H9 (cell line): Measurements from ENCODE around the gene MCF2L2. TPM values are rescaled to one million over a fixed set of nuclear protein-coding genes. Genes with fewer than 3 reads are reported as not detected.

Source experiments
- DNase-seq: peaks from one replicate; pipeline ENCODE4 v3.0.0-alpha.2; 2017
- H2AFZ ChIP-seq: one replicate; pipeline ENCODE4 v1.6.1; 2013; ENCODE audit warnings: mild to moderate bottlenecking, low read length, control low read depth, moderate library complexity
- H2AK5ac ChIP-seq: 2 replicates; pipeline ENCODE4 v1.6.1; 2013; ENCODE audit warnings: low read length, control low read depth, mixed read lengths; ENCODE audit not compliant: insufficient read length
- H2BK120ac ChIP-seq: one replicate; pipeline ENCODE4 v1.6.1; 2013; ENCODE audit warnings: low read depth, mild to moderate bottlenecking, low read length, control low read depth, inconsistent platforms; ENCODE audit not compliant: poor library complexity, severe bottlenecking
- H2BK12ac ChIP-seq: 2 replicates; pipeline ENCODE4 v1.6.1; 2013; ENCODE audit warnings: low read length, control low read depth, mixed read lengths, low read depth; ENCODE audit not compliant: insufficient read length
- H2BK15ac ChIP-seq: 2 replicates; pipeline ENCODE4 v1.6.1; 2013; ENCODE audit warnings: low read depth, low read length, control low read depth
- H2BK20ac ChIP-seq: one replicate; pipeline ENCODE4 v1.6.1; 2013; ENCODE audit warnings: low read depth, mild to moderate bottlenecking, low read length, control low read depth, inconsistent platforms; ENCODE audit not compliant: poor library complexity, severe bottlenecking
- H2BK5ac ChIP-seq: 2 replicates; pipeline ENCODE4 v1.6.1; 2013; ENCODE audit warnings: low read length, control low read depth, mixed read lengths; ENCODE audit not compliant: insufficient read length
- H3K14ac ChIP-seq: 2 replicates; pipeline ENCODE4 v1.6.1; 2013; ENCODE audit warnings: low read length, control low read depth; ENCODE audit not compliant: insufficient read depth
- H3K18ac ChIP-seq: 2 replicates; pipeline ENCODE4 v1.6.1; 2013; ENCODE audit warnings: low read depth, mild to moderate bottlenecking, mixed read lengths, low read length, control low read depth; ENCODE audit not compliant: insufficient read length
- H3K23ac ChIP-seq: 2 replicates; pipeline ENCODE4 v1.6.1; 2013; ENCODE audit warnings: low read length, control low read depth, mixed read lengths, low read depth; ENCODE audit not compliant: insufficient read length
- H3K23me2 ChIP-seq: 2 replicates; pipeline ENCODE4 v1.6.1; 2013; ENCODE audit warnings: low read depth, mild to moderate bottlenecking, mixed read lengths, low read length, control low read depth; ENCODE audit not compliant: insufficient read length, poor library complexity, severe bottlenecking
- H3K27ac ChIP-seq: 2 replicates; pipeline ENCODE4 v1.5.1; 2013; ENCODE audit warnings: low read length, control low read depth, mixed read lengths, low read depth; ENCODE audit not compliant: insufficient read length
- H3K27me3 ChIP-seq: 2 replicates; pipeline ENCODE4 v1.6.1; 2013; ENCODE audit warnings: low read length, control low read depth, inconsistent platforms; ENCODE audit not compliant: insufficient read depth
- H3K4ac ChIP-seq: 2 replicates; pipeline ENCODE4 v1.6.1; 2013; ENCODE audit warnings: low read depth, mild to moderate bottlenecking, control low read depth, inconsistent platforms, low read length, moderate library complexity
- H3K4me1 ChIP-seq: 2 replicates; pipeline ENCODE4 v1.6.1; 2013; ENCODE audit warnings: low read length, control low read depth, inconsistent platforms; ENCODE audit not compliant: insufficient read depth
- H3K4me2 ChIP-seq: 2 replicates; pipeline ENCODE4 v1.6.1; 2013; ENCODE audit warnings: low read length, control low read depth, mixed read lengths; ENCODE audit not compliant: insufficient read length, insufficient read depth
- H3K56ac ChIP-seq: 2 replicates; pipeline ENCODE4 v1.6.1; 2013; ENCODE audit warnings: low read depth, mild to moderate bottlenecking, mixed read lengths, low read length, control low read depth; ENCODE audit not compliant: insufficient read length
- H3K79me1 ChIP-seq: 2 replicates; pipeline ENCODE4 v1.6.1; 2013; ENCODE audit warnings: low read depth, mild to moderate bottlenecking, moderate library complexity, low read length, control low read depth, inconsistent platforms; ENCODE audit not compliant: insufficient read depth, poor library complexity, severe bottlenecking
- H3K79me2 ChIP-seq: 2 replicates; pipeline ENCODE4 v1.6.1; 2013; ENCODE audit warnings: low read length, control low read depth, inconsistent platforms; ENCODE audit not compliant: insufficient read depth
- H3K9ac ChIP-seq: 2 replicates; pipeline ENCODE4 v1.6.1; 2013; ENCODE audit warnings: low read length, control low read depth, mixed read lengths; ENCODE audit not compliant: insufficient read length; ENCODE audit errors: extremely low read depth
- H3K9me3 ChIP-seq: one replicate; pipeline ENCODE4 v1.6.1; 2013; ENCODE audit warnings: low read depth, low read length, inconsistent platforms; ENCODE audit not compliant: control insufficient read depth
- H3T11ph ChIP-seq: one replicate; pipeline ENCODE4 v1.6.1; 2013; ENCODE audit warnings: mild to moderate bottlenecking, low read length, control low read depth, inconsistent platforms
- H4K20me1 ChIP-seq: one replicate; pipeline ENCODE4 v1.6.1; 2013; ENCODE audit not compliant: control insufficient read depth, insufficient read length, insufficient read depth
- H4K5ac ChIP-seq: 2 replicates; pipeline ENCODE4 v1.6.1; 2013; ENCODE audit warnings: low read depth, mild to moderate bottlenecking, mixed read lengths, low read length, control low read depth; ENCODE audit not compliant: insufficient read length
- H4K8ac ChIP-seq: replicated peaks from 2 replicates; pipeline ENCODE4 v1.6.1; 2013; ENCODE audit warnings: low read length, control low read depth, mixed read lengths, low read depth; ENCODE audit not compliant: insufficient read length
- H4K91ac ChIP-seq: 2 replicates; pipeline ENCODE4 v1.6.1; 2013; ENCODE audit warnings: low read depth, mild to moderate bottlenecking, moderate library complexity, mixed read lengths, low read length, control low read depth; ENCODE audit not compliant: insufficient read length
- H3K27ac Mint-ChIP-seq, 3 experiments: 2 replicates in 2 of 3; 3 replicates in 1 of 3; pipeline ENCODE4 v1.8.0; 2020 to 2021; ENCODE audit warnings: mixed read lengths in 3 of 3, mild to moderate bottlenecking in 1 of 3, moderate library complexity in 1 of 3
- H3K27me3 Mint-ChIP-seq: 2 replicates; pipeline ENCODE4 v1.8.0; 2021; ENCODE audit warnings: low read depth, mild to moderate bottlenecking, moderate library complexity, mixed read lengths
- H3K36me3 Mint-ChIP-seq, 3 experiments: 2 replicates in 2 of 3; 3 replicates in 1 of 3; pipeline ENCODE4 v1.8.0; 2020 to 2021; ENCODE audit warnings: low read depth in 3 of 3, mixed read lengths in 3 of 3; ENCODE audit not compliant: insufficient read depth in 1 of 3
- H3K4me1 Mint-ChIP-seq, 2 experiments: 2 replicates each; pipeline ENCODE4 v1.8.0; 2020; ENCODE audit warnings: mixed read lengths in 2 of 2
- H3K4me3 Mint-ChIP-seq, 2 experiments: 2 replicates in 1 of 2; 3 replicates in 1 of 2; pipeline ENCODE4 v1.8.0; 2020 to 2021; ENCODE audit warnings: mild to moderate bottlenecking in 2 of 2, mixed read lengths in 2 of 2, moderate library complexity in 1 of 2
- H3K9me3 Mint-ChIP-seq, 2 experiments: 2 replicates in 1 of 2; 3 replicates in 1 of 2; pipeline ENCODE4 v1.8.0; 2020; ENCODE audit warnings: mild to moderate bottlenecking in 2 of 2, mixed read lengths in 2 of 2, moderate library complexity in 1 of 2
- WGBS: extraction: QIAGEN DNeasy Blood & Tissue Kit; methylation state at CpG from one replicate; pipeline ENCODE4 v1.1.7; 2013; ENCODE audit warnings: missing lambda C conversion rate, low lambda C conversion rate, mixed read lengths; ENCODE audit not compliant: insufficient read length; ENCODE audit errors: extremely low coverage; 5-methylcytosine and 5-hydroxymethylcytosine counted together
- total RNA-seq: library from RNA; stranded (reverse); gene quantifications from 2 replicates; pipeline ENCODE4 v1.2.1, GENCODE V29; 2021
- TF ChIP-seq, protein P1 (sequence below): fragments of 200-600 bp; sonication (generic); conservative IDR thresholded peaks from 3 replicates; pipeline ENCODE4 v1.8.0; 2021; ENCODE audit warnings: antibody characterized with exemption, mild to moderate bottlenecking

The MCF2L2 gene
- total RNA-seq, 1 experiment from 2014 or later = 6.4 TPM

DNA sequence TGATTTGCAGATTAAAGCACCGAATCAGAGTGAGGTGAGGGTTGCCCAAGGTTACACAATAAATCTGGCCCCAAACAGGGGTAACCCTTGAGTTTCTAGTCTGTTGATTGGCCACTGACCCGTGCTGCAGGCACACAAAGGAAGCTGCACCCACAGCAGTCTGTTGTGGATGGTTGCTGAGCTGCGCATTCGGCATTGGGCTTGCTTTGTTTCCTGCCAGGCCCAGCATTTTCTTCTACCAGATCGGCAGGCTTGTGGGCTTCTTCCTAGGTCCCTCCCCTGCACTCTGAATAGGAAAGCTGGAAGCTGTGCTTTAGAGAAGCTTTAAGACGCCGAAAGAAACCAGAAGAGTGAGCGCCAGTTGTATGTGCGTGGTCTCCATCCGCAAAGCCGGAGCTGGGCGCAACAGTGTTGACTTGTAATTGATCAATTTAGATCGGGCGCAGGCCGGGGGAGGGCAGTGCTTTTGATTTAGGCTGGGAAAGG is 163.2 kb downstream of the MCF2L2 start:
- peak overlapping the region; percentile 55; the same call in 1 of the 2 replicates for H3K14ac ChIP-seq
- Mint-ChIP-seq H3K27me3 (no peaks in the 10 kb centered on the region), H3K27ac (no peak overlapping the region), H3K4me3 (no peak overlapping the region), H3K36me3 (peaks cover 2 to 9% (median 8%) of the 10 kb centered on the region in 3 experiments; a peak in 5 of 7 replicates), H3K4me1 (peaks cover 23 to 25% of the 10 kb centered on the region in 2 experiments), H3K9me3 (no peaks in the 10 kb centered on the region)
- H3K4ac ChIP-seq = no peak overlapping the region
- peak overlapping the region; percentile 47 for H3K18ac ChIP-seq
- H3K4me1 ChIP-seq = peaks cover 23% of the 10 kb centered on the region; the same call in 1 of the 2 replicates
- no peak overlapping the region for H2AK5ac ChIP-seq
- no peak overlapping the region for H2BK12ac ChIP-seq
- H3K56ac ChIP-seq = no peak overlapping the region
- no peak overlapping the region for H2BK120ac ChIP-seq
- H3T11ph ChIP-seq = peak overlapping the region; percentile 79
- H2AFZ ChIP-seq = no peak overlapping the region
- H2BK20ac ChIP-seq = no peak overlapping the region
- no CpG with 5 or more reads among the region's 15 CpGs for WGBS
- no peaks in the 10 kb centered on the region; the same call in 1 of the 2 replicates for H3K79me2 ChIP-seq
- no peaks in the 10 kb centered on the region for H4K20me1 ChIP-seq
- H2BK5ac ChIP-seq = no peak overlapping the region
- peak overlapping the region; percentile 5 for H3K27ac ChIP-seq
- DNase-seq = peak; percentile 71
- no peaks in the 10 kb centered on the region for H3K27me3 ChIP-seq
- H3K23ac ChIP-seq = no peak overlapping the region
- no peak overlapping the region for H4K91ac ChIP-seq
- H3K4me2 ChIP-seq = peak overlapping the region; percentile 2
- H3K23me2 ChIP-seq = no peaks in the 10 kb centered on the region
- H4K8ac ChIP-seq = no peak overlapping the region
- TF ChIP-seq, protein P1, sequence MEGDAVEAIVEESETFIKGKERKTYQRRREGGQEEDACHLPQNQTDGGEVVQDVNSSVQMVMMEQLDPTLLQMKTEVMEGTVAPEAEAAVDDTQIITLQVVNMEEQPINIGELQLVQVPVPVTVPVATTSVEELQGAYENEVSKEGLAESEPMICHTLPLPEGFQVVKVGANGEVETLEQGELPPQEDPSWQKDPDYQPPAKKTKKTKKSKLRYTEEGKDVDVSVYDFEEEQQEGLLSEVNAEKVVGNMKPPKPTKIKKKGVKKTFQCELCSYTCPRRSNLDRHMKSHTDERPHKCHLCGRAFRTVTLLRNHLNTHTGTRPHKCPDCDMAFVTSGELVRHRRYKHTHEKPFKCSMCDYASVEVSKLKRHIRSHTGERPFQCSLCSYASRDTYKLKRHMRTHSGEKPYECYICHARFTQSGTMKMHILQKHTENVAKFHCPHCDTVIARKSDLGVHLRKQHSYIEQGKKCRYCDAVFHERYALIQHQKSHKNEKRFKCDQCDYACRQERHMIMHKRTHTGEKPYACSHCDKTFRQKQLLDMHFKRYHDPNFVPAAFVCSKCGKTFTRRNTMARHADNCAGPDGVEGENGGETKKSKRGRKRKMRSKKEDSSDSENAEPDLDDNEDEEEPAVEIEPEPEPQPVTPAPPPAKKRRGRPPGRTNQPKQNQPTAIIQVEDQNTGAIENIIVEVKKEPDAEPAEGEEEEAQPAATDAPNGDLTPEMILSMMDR = no peak
- H2BK15ac ChIP-seq = no peak overlapping the region
- H4K5ac ChIP-seq = no peak overlapping the region
- no peaks in the 10 kb centered on the region for H3K9me3 ChIP-seq
- no peaks in the 10 kb centered on the region for H3K79me1 ChIP-seq
- H3K9ac ChIP-seq = no peak overlapping the region
